Testis (tissue), 3 donors: ENCODE measurements around the gene RNU5D-1. TPM values are rescaled to one million over a fixed set of nuclear protein-coding genes. Genes with fewer than 3 reads are reported as not detected.
A peak's percentile ranks its signal among the peaks of the same experiment; 100 is the strongest.
"Not testable (repeated sequence)": the region's sequence is repeated elsewhere in the genome, so short reads cannot be mapped to it uniquely, and the experiment has no call there.

Source experiments
- DNase-seq: peaks from one replicate; pipeline ENCODE4 v3.0.0-alpha.2; 2019
- H3K27ac ChIP-seq, 2 donors: fragments of 200-600 bp; sonication (generic); one replicate each; pipeline ENCODE4 v1.5.1; 2019
- H3K27me3 ChIP-seq: fragments of 200-600 bp; sonication (generic); one replicate; pipeline ENCODE4 v1.5.1; 2019
- H3K36me3 ChIP-seq: fragments of 200-600 bp; sonication (generic); one replicate; pipeline ENCODE4 v1.5.1; 2017; ENCODE audit warnings: low read depth; ENCODE audit errors: missing control alignments
- H3K4me1 ChIP-seq: fragments of 200-600 bp; sonication (generic); one replicate; pipeline ENCODE4 v1.5.1; 2019
- H3K4me3 ChIP-seq, 2 donors: fragments of 200-600 bp; sonication (generic); one replicate each; pipeline ENCODE4 v1.5.1; 2017 to 2019
- H3K9me3 ChIP-seq: fragments of 200-600 bp; sonication (generic); one replicate; pipeline ENCODE4 v1.5.1; 2017
- CTCF ChIP-seq, 3 experiments: fragments of 450-650 bp in 2 of 3; fragments of 200-600 bp in 1 of 3; sonication (generic) in 1 of 3; IDR thresholded peaks; one replicate each; pipeline ENCODE4 v1.5.1; 2016 to 2019; ENCODE audit warnings: antibody characterized with exemption in 3 of 3, mild to moderate bottlenecking in 2 of 3, moderate library complexity in 1 of 3
- POLR2A ChIP-seq: fragments of 450-650 bp; IDR thresholded peaks from one replicate; pipeline ENCODE4 v1.6.1; 2017; ENCODE audit warnings: antibody characterized with exemption, mild to moderate bottlenecking, moderate library complexity
- WGBS, 2 donors: methylation state at CpG; one replicate each; pipeline ENCODE4 v1.1.5; 2018; 5-methylcytosine and 5-hydroxymethylcytosine counted together
- intact Hi-C: fragments of 100-400 bp; cut with DNase I; formaldehyde crosslinking; loops from one replicate; pipeline ENCODE4 v1.15.1; 2023; ENCODE audit warnings: low total_unique reads
- polyA plus RNA-seq: library from polyadenylated mRNA; stranded (reverse); fragments of 350-450 nt; fragmentation: Illumina TruSeq; extraction: RNeasy Lipid Tissue Mini Kit (QIAGEN cat#74804); gene quantifications from one replicate; pipeline ENCODE4 v1.2.3, GENCODE V29; 2014; ENCODE audit warnings: low read depth, low replicate concordance; ENCODE audit not compliant: insufficient read depth
- total RNA-seq, 2 donors: library from RNA; depleted of rRNA; stranded (reverse); fragments of >200 nt; gene quantifications; one replicate each; pipeline ENCODE4 v1.2.3, GENCODE V29; 2016

Gene RNU5D-1
- total and polyA plus RNA-seq, 3 donors from 2014 or later = not detected

- H3K4me1 ChIP-seq = peaks cover 8% of the 10 kb centered on the region
- intact Hi-C loops = no loop called here
- H3K4me3 ChIP-seq = peak overlapping the region; percentile 57 to 71
- 1% methylated on average over 14 of the region's 14 CpGs for WGBS, 2 donors
- no peaks in the 10 kb centered on the region for H3K36me3 ChIP-seq
- TF ChIP-seq POLR2A = no peak
- no peak for TF ChIP-seq CTCF (IDR thresholded peaks at IDR 0.05)
- no peak for DNase-seq
- no peaks in the 10 kb centered on the region for H3K9me3 ChIP-seq
- H3K27ac ChIP-seq = peak overlapping the region; percentile 86 to 94
- H3K27me3 ChIP-seq = no peaks in the 10 kb centered on the region
Measured at GRCh38 chr1:44740179-44740617, 9.2 kb upstream of the RNU5D-1 start.

GRCh38 chr1:44739307-44740178, 8.6 kb upstream of the RNU5D-1 start, which contains the start of gene KIF2C:
TSS of gene KIF2C (plus strand) at chr1:44739837. CDS start at chr1:44739933, 96 bp downstream.
- peak within 1 kb of the TSS; percentile 57 to 71 for H3K4me3 ChIP-seq
- no peaks in the 10 kb centered on the region for H3K27me3 ChIP-seq
- H3K27ac ChIP-seq = peak within 1 kb of the TSS; percentile 86 to 94
- WGBS, 2 donors = 0 to 1% methylated on average over 41 to 50 of the region's 57 CpGs
- peaks cover 8% of the 10 kb centered on the region for H3K4me1 ChIP-seq
- H3K9me3 ChIP-seq = no peaks in the 10 kb centered on the region
- DNase-seq = peak; percentile 97
- H3K36me3 ChIP-seq = no peaks in the 10 kb centered on the region
- TF ChIP-seq CTCF (IDR thresholded peaks at IDR 0.05) (no peak), POLR2A (no peak)
- intact Hi-C loops = no loop called here

- intact Hi-C loops, H3K4me1 ChIP-seq, DNase-seq, H3K9me3 ChIP-seq, H3K27me3 ChIP-seq, H3K36me3 ChIP-seq: not testable (repeated sequence)
- Histone ChIP-seq H3K4me3 (peak overlapping the region; percentile 57 to 71), H3K27ac (peak overlapping the region; percentile 86 to 94)
- 40 to 68% methylated on average over 1 of the region's 1 CpG for WGBS, 2 donors
Measured at GRCh38 chr1:44738953-44739306, 8.0 kb upstream of the RNU5D-1 start.

GRCh38 chr1:44735992-44736391, 5.0 kb upstream of the RNU5D-1 start:
- DNase-seq = no peak
- 97 to 100% methylated on average over 1 of the region's 1 CpG for WGBS, 2 donors
- H3K27me3 ChIP-seq = no peaks in the 10 kb centered on the region
- intact Hi-C loops = no loop called here
- H3K9me3 ChIP-seq = no peaks in the 10 kb centered on the region
- peaks cover 13% of the 10 kb centered on the region for H3K4me1 ChIP-seq
- H3K36me3 ChIP-seq = no peaks in the 10 kb centered on the region
- no peak overlapping the region for H3K4me3 ChIP-seq
- TF ChIP-seq CTCF (IDR thresholded peaks at IDR 0.05) = no peak
- no peak for TF ChIP-seq POLR2A
- no peak overlapping the region for H3K27ac ChIP-seq

GRCh38 chr1:44733784-44734183, 2.8 kb upstream of the RNU5D-1 start:
- no peaks in the 10 kb centered on the region for H3K36me3 ChIP-seq
- H3K27me3 ChIP-seq = no peaks in the 10 kb centered on the region
- TF ChIP-seq POLR2A = no peak
- TF ChIP-seq CTCF (IDR thresholded peaks at IDR 0.05) = no peak
- no peak overlapping the region for H3K27ac ChIP-seq
- WGBS, 2 donors = 55 to 81% methylated on average over 1 of the region's 1 CpG
- no peak for DNase-seq
- H3K4me3 ChIP-seq = no peak overlapping the region
- peaks cover 12% of the 10 kb centered on the region for H3K4me1 ChIP-seq
- H3K9me3 ChIP-seq = no peaks in the 10 kb centered on the region
- intact Hi-C loops = no loop called here
